ENCODE results near the gene MFSD12.

MFSD12 gene

DNA sequence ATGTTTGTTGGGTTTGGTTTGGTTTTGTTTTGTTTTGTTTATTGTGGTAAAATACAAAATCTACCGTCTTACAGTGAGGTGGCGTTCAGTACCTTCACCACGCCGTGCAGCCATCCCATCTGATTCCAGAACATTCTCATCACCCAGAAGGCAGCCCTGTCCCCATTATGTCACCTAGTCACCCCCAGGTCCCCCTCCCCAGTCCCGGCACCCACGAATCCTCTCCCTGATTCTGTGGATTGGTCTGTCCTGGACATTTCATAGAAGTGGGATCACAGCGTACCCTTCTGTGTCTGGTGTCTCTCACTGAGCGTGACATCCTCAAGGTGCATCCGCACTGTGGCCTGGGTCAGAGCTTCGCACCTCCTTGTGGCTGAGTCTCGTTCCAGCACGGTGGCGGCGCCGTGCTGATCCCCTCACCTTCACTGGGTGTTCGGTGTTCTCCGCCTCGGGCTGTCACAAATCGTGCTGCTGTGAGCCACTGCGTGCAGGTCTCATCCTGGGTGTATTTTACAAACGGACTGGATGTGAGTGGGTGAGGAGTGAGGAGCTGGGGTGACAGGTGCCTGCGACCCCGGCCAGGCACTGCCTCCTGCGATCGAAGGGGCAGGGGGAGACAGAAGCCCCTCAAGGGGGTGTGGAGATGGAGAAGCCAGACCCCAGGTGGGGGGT lies 19.0 kb downstream of the MFSD12 start:
- no peak for DNase-seq (ENCODE audit: low read depth)
- TF ChIP-seq MYC (IDR thresholded peaks at IDR 0.05; ENCODE audit: low read depth, low read length) (no peak), MAX (IDR thresholded peaks at IDR 0.05; ENCODE audit: low read depth, low read length) (no peak), POLR2A (IDR thresholded peaks at IDR 0.05; ENCODE audit: extremely low read depth, insufficient read length) (no peak)
- TF ChIP-seq, protein P1, sequence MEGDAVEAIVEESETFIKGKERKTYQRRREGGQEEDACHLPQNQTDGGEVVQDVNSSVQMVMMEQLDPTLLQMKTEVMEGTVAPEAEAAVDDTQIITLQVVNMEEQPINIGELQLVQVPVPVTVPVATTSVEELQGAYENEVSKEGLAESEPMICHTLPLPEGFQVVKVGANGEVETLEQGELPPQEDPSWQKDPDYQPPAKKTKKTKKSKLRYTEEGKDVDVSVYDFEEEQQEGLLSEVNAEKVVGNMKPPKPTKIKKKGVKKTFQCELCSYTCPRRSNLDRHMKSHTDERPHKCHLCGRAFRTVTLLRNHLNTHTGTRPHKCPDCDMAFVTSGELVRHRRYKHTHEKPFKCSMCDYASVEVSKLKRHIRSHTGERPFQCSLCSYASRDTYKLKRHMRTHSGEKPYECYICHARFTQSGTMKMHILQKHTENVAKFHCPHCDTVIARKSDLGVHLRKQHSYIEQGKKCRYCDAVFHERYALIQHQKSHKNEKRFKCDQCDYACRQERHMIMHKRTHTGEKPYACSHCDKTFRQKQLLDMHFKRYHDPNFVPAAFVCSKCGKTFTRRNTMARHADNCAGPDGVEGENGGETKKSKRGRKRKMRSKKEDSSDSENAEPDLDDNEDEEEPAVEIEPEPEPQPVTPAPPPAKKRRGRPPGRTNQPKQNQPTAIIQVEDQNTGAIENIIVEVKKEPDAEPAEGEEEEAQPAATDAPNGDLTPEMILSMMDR (IDR thresholded peaks at IDR 0.05; ENCODE audit: low read depth, low read length), result no peak
- H3K4me3 ChIP-seq (ENCODE audit: low read depth, low read length), result no peak overlapping the region

- DNase-seq (ENCODE audit: low read depth), result peak; percentile 67
- TF ChIP-seq, protein P1 (IDR thresholded peaks at IDR 0.05; ENCODE audit: low read depth, low read length), result no peak
- TF ChIP-seq MYC (IDR thresholded peaks at IDR 0.05; ENCODE audit: low read depth, low read length) (peak; percentile 51), MAX (IDR thresholded peaks at IDR 0.05; ENCODE audit: low read depth, low read length) (0 out of 2 replicates have a peak, but pooled peaks have one; percentile 19), POLR2A (IDR thresholded peaks at IDR 0.05; ENCODE audit: extremely low read depth, insufficient read length) (no peak)
Measured at GRCh38 chr19:3537438-3538240, 19.7 kb downstream of the MFSD12 start.

DNA sequence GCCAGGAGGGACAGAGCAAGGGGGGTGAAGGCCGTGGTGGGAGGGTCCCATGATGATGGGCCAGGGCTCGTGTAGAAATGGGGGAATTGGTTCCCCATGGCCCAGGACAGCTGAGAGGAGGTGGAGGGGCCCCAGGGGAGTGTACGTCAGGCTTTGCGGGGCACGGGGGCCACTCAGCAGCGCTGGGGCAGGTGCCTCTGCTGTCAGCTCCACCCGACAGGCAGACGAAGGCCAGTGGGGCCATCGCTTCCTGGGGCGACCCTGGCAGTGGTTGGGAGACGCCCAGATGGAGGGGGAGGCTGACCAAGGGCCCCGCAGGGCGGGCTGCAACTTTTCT lies 20.3 kb downstream of the MFSD12 start:
- DNase-seq (ENCODE audit: low read depth), result no peak
- no peak overlapping the region for H3K4me3 ChIP-seq (ENCODE audit: low read depth, low read length)
- TF ChIP-seq POLR2A (IDR thresholded peaks at IDR 0.05; ENCODE audit: extremely low read depth, insufficient read length) (no peak), MAX (IDR thresholded peaks at IDR 0.05; ENCODE audit: low read depth, low read length) (no peak), MYC (IDR thresholded peaks at IDR 0.05; ENCODE audit: low read depth, low read length) (no peak)
- TF ChIP-seq, protein P1 (IDR thresholded peaks at IDR 0.05; ENCODE audit: low read depth, low read length), result no peak

More at GRCh38 chr19:3537438-3538240, 19.7 kb downstream of the MFSD12 start:
- no peak overlapping the region for H3K4me3 ChIP-seq (ENCODE audit: low read depth, low read length)

DNA sequence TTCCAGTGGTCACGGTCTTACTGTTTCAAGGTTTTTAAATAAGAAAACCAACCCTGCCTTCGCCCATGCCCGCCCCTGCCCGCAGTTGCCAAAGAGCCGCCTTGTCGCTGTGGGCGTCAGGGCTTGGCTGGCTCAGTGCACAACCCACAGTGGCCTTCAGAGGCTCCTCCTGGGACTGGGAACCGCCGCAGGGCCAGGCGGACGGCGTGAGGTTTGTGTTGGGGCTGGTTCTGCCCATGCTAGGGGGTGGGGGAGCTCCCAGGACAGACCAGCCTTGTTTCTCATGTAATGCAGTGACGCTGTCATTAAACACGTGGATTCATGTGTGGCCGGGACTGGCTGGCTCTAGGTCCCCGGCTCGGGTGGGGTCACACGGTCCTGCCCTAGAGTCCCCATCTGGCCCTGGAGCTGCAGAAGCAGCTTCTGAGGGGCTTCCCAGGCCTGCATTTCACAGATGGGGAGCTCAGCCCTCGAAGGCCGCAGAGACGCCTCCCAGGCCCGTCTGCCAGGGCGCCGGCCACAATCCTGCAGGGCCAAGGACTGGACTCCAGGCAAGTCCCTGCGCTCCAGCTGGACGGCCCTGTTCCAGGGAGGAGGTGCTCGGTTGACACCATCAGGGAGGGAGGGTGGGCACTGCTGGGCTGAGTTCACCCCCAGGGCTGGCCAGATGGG lies 20.8 kb downstream of the MFSD12 start:
- no peak overlapping the region for H3K4me3 ChIP-seq (ENCODE audit: low read depth, low read length)
- TF ChIP-seq POLR2A (IDR thresholded peaks at IDR 0.05; ENCODE audit: extremely low read depth, insufficient read length), result no peak
- TF ChIP-seq MYC (IDR thresholded peaks at IDR 0.05; ENCODE audit: low read depth, low read length), result no peak
- TF ChIP-seq MAX (IDR thresholded peaks at IDR 0.05; ENCODE audit: low read depth, low read length), result no peak
- TF ChIP-seq, protein P1 (IDR thresholded peaks at IDR 0.05; ENCODE audit: low read depth, low read length), result no peak
- no peak for DNase-seq (ENCODE audit: low read depth)

GRCh38 chr19:3535981-3536380 lies 21.4 kb downstream of the MFSD12 start:
- no peak for DNase-seq (ENCODE audit: low read depth)
- H3K4me3 ChIP-seq (ENCODE audit: low read depth, low read length), result no peak overlapping the region
- no peak for TF ChIP-seq MAX (IDR thresholded peaks at IDR 0.05; ENCODE audit: low read depth, low read length)

DNA sequence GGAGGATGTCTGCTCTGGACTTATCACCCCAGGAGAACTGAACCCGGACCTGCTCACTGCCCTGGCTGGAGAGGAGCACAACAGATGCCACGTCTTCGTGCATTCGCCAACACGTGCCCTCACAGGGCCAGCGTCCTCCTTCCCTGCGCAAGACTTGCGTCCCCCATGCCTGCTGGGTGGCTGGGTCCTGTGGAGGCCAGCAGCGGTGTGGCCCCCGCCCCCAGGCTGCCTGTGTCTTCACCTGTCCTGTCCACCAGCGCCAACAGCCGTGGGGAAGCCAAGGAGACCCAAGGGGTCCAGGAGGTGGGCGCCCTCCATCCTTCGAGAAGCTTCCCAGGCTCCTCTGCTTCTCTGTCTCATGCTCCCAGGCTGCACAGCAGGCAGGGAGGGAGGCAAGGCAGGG lies 21.8 kb downstream of the MFSD12 start:
- no peak for DNase-seq (ENCODE audit: low read depth)
- no peak for TF ChIP-seq MYC (IDR thresholded peaks at IDR 0.05; ENCODE audit: low read depth, low read length)
- no peak for TF ChIP-seq MAX (IDR thresholded peaks at IDR 0.05; ENCODE audit: low read depth, low read length)
- TF ChIP-seq, protein P1 (IDR thresholded peaks at IDR 0.05; ENCODE audit: low read depth, low read length), result no peak
- no peak for TF ChIP-seq POLR2A (IDR thresholded peaks at IDR 0.05; ENCODE audit: extremely low read depth, insufficient read length)
- no peak overlapping the region for H3K4me3 ChIP-seq (ENCODE audit: low read depth, low read length)
